ENCODE data around the gene TCF4.

- TF ChIP-seq TAF1 (IDR thresholded peaks at IDR 0.05; ENCODE audit: low read depth, low read length) (no peak), POLR2A (IDR thresholded peaks at IDR 0.05; ENCODE audit: low read depth, low read length) (no peak), POLR2AphosphoS5 (IDR thresholded peaks at IDR 0.05; ENCODE audit: low read depth, low read length) (no peak), SPI1 (IDR thresholded peaks at IDR 0.05; ENCODE audit: low read depth, low read length) (no peak)
Observed at GRCh38 chr18:55421615-55422419, 166.2 kb downstream of the TCF4 start.
